IPS-15b (cell line): ENCODE measurements around the gene SEMA5A.
"Not testable (repeated sequence)": the region's sequence is repeated elsewhere in the genome, so short reads cannot be mapped to it uniquely, and the experiment has no call there.

ENCODE experiments used
- H3K27me3 ChIP-seq: one replicate; pipeline ENCODE4 v1.6.1; 2013; ENCODE audit warnings: low read length; ENCODE audit not compliant: control insufficient read depth, insufficient read depth
- H3K36me3 ChIP-seq: one replicate; pipeline ENCODE4 v1.6.1; 2013; ENCODE audit warnings: low read length; ENCODE audit not compliant: control insufficient read depth, insufficient read depth
- H3K4me1 ChIP-seq: one replicate; pipeline ENCODE4 v1.6.1; 2013; ENCODE audit warnings: mild to moderate bottlenecking, low read length; ENCODE audit not compliant: control insufficient read depth, insufficient read depth
- H3K4me3 ChIP-seq: one replicate; pipeline ENCODE4 v1.5.1; 2013; ENCODE audit warnings: low read depth, low read length
- H3K9ac ChIP-seq: one replicate; pipeline ENCODE4 v1.6.1; 2013; ENCODE audit warnings: low read depth, mild to moderate bottlenecking, low read length
- H3K9me3 ChIP-seq: one replicate; pipeline ENCODE4 v1.6.1; 2013; ENCODE audit warnings: mild to moderate bottlenecking, low read length; ENCODE audit not compliant: control insufficient read depth, insufficient read depth

SEMA5A gene

GRCh38 chr5:9399783-9400182 lies 146.1 kb downstream of the SEMA5A start:
- not testable (repeated sequence) for H3K9me3 ChIP-seq, H3K27me3 ChIP-seq, H3K36me3 ChIP-seq, H3K4me3 ChIP-seq, H3K4me1 ChIP-seq, H3K9ac ChIP-seq

GRCh38 chr5:9399094-9399493 lies 146.8 kb downstream of the SEMA5A start:
- no peaks in the 10 kb centered on the region for H3K27me3 ChIP-seq
- no peak overlapping the region for H3K9ac ChIP-seq
- H3K36me3 ChIP-seq: no peaks in the 10 kb centered on the region
- no peaks in the 10 kb centered on the region for H3K4me1 ChIP-seq
- H3K4me3 ChIP-seq: no peak overlapping the region
- no peaks in the 10 kb centered on the region for H3K9me3 ChIP-seq

GRCh38 chr5:9398227-9398626 lies 147.6 kb downstream of the SEMA5A start:
- H3K9ac ChIP-seq: no peak overlapping the region
- no peaks in the 10 kb centered on the region for H3K4me1 ChIP-seq
- H3K4me3 ChIP-seq: no peak overlapping the region
- no peaks in the 10 kb centered on the region for H3K9me3 ChIP-seq
- H3K27me3 ChIP-seq: no peaks in the 10 kb centered on the region
- no peaks in the 10 kb centered on the region for H3K36me3 ChIP-seq

- Histone ChIP-seq H3K9me3 (no peaks in the 10 kb centered on the region), H3K9ac (no peak overlapping the region), H3K4me1 (no peaks in the 10 kb centered on the region), H3K36me3 (no peaks in the 10 kb centered on the region), H3K4me3 (no peak overlapping the region), H3K27me3 (no peaks in the 10 kb centered on the region)
Observed at GRCh38 chr5:9396285-9396770, 149.5 kb downstream of the SEMA5A start.

- no peak overlapping the region for H3K4me3 ChIP-seq
- H3K27me3 ChIP-seq: no peaks in the 10 kb centered on the region
- H3K9ac ChIP-seq: no peak overlapping the region
- H3K36me3 ChIP-seq: no peaks in the 10 kb centered on the region
- H3K9me3 ChIP-seq: no peaks in the 10 kb centered on the region
- no peaks in the 10 kb centered on the region for H3K4me1 ChIP-seq
Observed at GRCh38 chr5:9395706-9396105, 150.2 kb downstream of the SEMA5A start.

- H3K9ac ChIP-seq: no peak overlapping the region
- H3K36me3 ChIP-seq: no peaks in the 10 kb centered on the region
- no peaks in the 10 kb centered on the region for H3K4me1 ChIP-seq
- no peak overlapping the region for H3K4me3 ChIP-seq
- no peaks in the 10 kb centered on the region for H3K27me3 ChIP-seq
- no peaks in the 10 kb centered on the region for H3K9me3 ChIP-seq
Observed at GRCh38 chr5:9394221-9394620, 151.7 kb downstream of the SEMA5A start.

- H3K27me3 ChIP-seq: no peaks in the 10 kb centered on the region
- no peaks in the 10 kb centered on the region for H3K9me3 ChIP-seq
- no peaks in the 10 kb centered on the region for H3K4me1 ChIP-seq
- H3K9ac ChIP-seq: no peak overlapping the region
- no peaks in the 10 kb centered on the region for H3K36me3 ChIP-seq
- H3K4me3 ChIP-seq: no peak overlapping the region
Observed at GRCh38 chr5:9392625-9393024, 153.2 kb downstream of the SEMA5A start.

GRCh38 chr5:9391080-9391479 lies 154.8 kb downstream of the SEMA5A start:
- no peaks in the 10 kb centered on the region for H3K36me3 ChIP-seq
- no peaks in the 10 kb centered on the region for H3K27me3 ChIP-seq
- H3K4me3 ChIP-seq: no peak overlapping the region
- no peaks in the 10 kb centered on the region for H3K4me1 ChIP-seq
- H3K9ac ChIP-seq: no peak overlapping the region
- H3K9me3 ChIP-seq: no peaks in the 10 kb centered on the region

- H3K9ac ChIP-seq: no peak overlapping the region
- no peaks in the 10 kb centered on the region for H3K36me3 ChIP-seq
- H3K4me1 ChIP-seq: no peaks in the 10 kb centered on the region
- H3K4me3 ChIP-seq: no peak overlapping the region
- H3K27me3 ChIP-seq: no peaks in the 10 kb centered on the region
- no peaks in the 10 kb centered on the region for H3K9me3 ChIP-seq
Observed at GRCh38 chr5:9390113-9390512, 155.8 kb downstream of the SEMA5A start.

- Histone ChIP-seq H3K27me3 (no peaks in the 10 kb centered on the region), H3K4me3 (no peak overlapping the region), H3K9ac (no peak overlapping the region), H3K9me3 (no peaks in the 10 kb centered on the region), H3K36me3 (no peaks in the 10 kb centered on the region), H3K4me1 (no peaks in the 10 kb centered on the region)
Observed at GRCh38 chr5:9388941-9389674, 156.8 kb downstream of the SEMA5A start.

- Histone ChIP-seq H3K4me3 (no peak overlapping the region), H3K4me1 (no peaks in the 10 kb centered on the region), H3K9ac (no peak overlapping the region), H3K9me3 (no peaks in the 10 kb centered on the region), H3K27me3 (no peaks in the 10 kb centered on the region), H3K36me3 (no peaks in the 10 kb centered on the region)
Observed at GRCh38 chr5:9387879-9388278, 158.0 kb downstream of the SEMA5A start.

GRCh38 chr5:9386945-9387344 lies 158.9 kb downstream of the SEMA5A start:
- Histone ChIP-seq H3K9me3 (no peaks in the 10 kb centered on the region), H3K4me3 (no peak overlapping the region), H3K9ac (no peak overlapping the region), H3K4me1 (no peaks in the 10 kb centered on the region), H3K27me3 (no peaks in the 10 kb centered on the region), H3K36me3 (no peaks in the 10 kb centered on the region)
